SU-DHL-6 (cell line): ENCODE data around the gene LTK.

Source experiments
- H2AFZ ChIP-seq: fragments of 200-600 bp; sonication (generic); 2 replicates; pipeline ENCODE4 v1.6.1; 2014; ENCODE audit warnings: low read depth, mild to moderate bottlenecking, moderate library complexity, mixed read lengths, antibody characterized with exemption, low read length; ENCODE audit not compliant: severe bottlenecking
- H3F3A ChIP-seq: fragments of 200-600 bp; shearing (Covaris generic); 2 replicates; pipeline ENCODE4 v1.6.0; 2016; ENCODE audit warnings: antibody characterized with exemption, mild to moderate bottlenecking; ENCODE audit not compliant: insufficient read depth
- H3K27ac ChIP-seq: fragments of 200-600 bp; sonication (generic); 2 replicates; pipeline ENCODE4 v1.5.1; 2016; ENCODE audit warnings: low read depth, mild to moderate bottlenecking, low read length, moderate library complexity, mixed read lengths
- H3K27me3 ChIP-seq: fragments of 200-600 bp; sonication (generic), shearing (Covaris generic); 2 replicates; pipeline ENCODE4 v1.6.0; 2014; ENCODE audit warnings: mild to moderate bottlenecking, low read length
- H3K36me3 ChIP-seq: fragments of 200-600 bp; sonication (generic); 2 replicates; pipeline ENCODE4 v1.6.1; 2014; ENCODE audit warnings: mild to moderate bottlenecking, low read length, mixed read lengths
- H3K4me2 ChIP-seq: fragments of 300-600, 200-600 bp; shearing (Covaris generic), sonication (generic); 2 replicates; pipeline ENCODE4 v1.6.0; 2014; ENCODE audit warnings: low read length, low read depth, mild to moderate bottlenecking; ENCODE audit not compliant: poor library complexity, severe bottlenecking
- H3K4me3 ChIP-seq: fragments of 200-600 bp; sonication (generic); 2 replicates; pipeline ENCODE4 v1.5.1; 2014; ENCODE audit warnings: antibody characterized with exemption, low read length, mild to moderate bottlenecking, mixed read lengths; ENCODE audit not compliant: insufficient read depth, poor library complexity, severe bottlenecking
- H3K79me2 ChIP-seq: fragments of 200-600 bp; sonication (generic); 2 replicates; pipeline ENCODE4 v1.6.1; 2014; ENCODE audit warnings: mild to moderate bottlenecking, low read length, moderate library complexity; ENCODE audit not compliant: insufficient read depth
- H3K9ac ChIP-seq: fragments of 200-600 bp; sonication (generic); 2 replicates; pipeline ENCODE4 v1.7.0; 2014; ENCODE audit warnings: mild to moderate bottlenecking, low read length
- H3K9me2 ChIP-seq: fragments of 200-600 bp; sonication (generic); replicated peaks from 2 replicates; pipeline ENCODE4 v1.6.1; 2014; ENCODE audit warnings: low read length; ENCODE audit not compliant: insufficient read depth
- H3K9me3 ChIP-seq: fragments of 200-600 bp; sonication (generic); 2 replicates; pipeline ENCODE4 v1.6.1; 2014; ENCODE audit warnings: low read length, mixed read lengths; ENCODE audit not compliant: insufficient read depth
- H4K20me1 ChIP-seq: fragments of 200-600 bp; sonication (generic); 2 replicates; pipeline ENCODE4 v1.6.1; 2014; ENCODE audit warnings: low read depth, mild to moderate bottlenecking, antibody characterized with exemption, low read length, moderate library complexity, mixed read lengths
- EZH2phosphoT487 ChIP-seq: fragments of 200-600 bp; sonication (generic), shearing (Covaris generic); conservative IDR thresholded peaks from 2 replicates; pipeline ENCODE4 v1.6.1; 2018; ENCODE audit warnings: mild to moderate bottlenecking, antibody characterized with exemption, low read length, moderate library complexity, mixed read lengths
- TF ChIP-seq, protein P1 (sequence below): fragments of 200-600 bp; sonication (generic); IDR thresholded peaks from one replicate; pipeline ENCODE4 v1.5.1; 2017; ENCODE audit warnings: antibody characterized with exemption, mild to moderate bottlenecking, low read length, moderate library complexity; ENCODE audit not compliant: insufficient read depth, poor library complexity, severe bottlenecking

Gene LTK

DNA sequence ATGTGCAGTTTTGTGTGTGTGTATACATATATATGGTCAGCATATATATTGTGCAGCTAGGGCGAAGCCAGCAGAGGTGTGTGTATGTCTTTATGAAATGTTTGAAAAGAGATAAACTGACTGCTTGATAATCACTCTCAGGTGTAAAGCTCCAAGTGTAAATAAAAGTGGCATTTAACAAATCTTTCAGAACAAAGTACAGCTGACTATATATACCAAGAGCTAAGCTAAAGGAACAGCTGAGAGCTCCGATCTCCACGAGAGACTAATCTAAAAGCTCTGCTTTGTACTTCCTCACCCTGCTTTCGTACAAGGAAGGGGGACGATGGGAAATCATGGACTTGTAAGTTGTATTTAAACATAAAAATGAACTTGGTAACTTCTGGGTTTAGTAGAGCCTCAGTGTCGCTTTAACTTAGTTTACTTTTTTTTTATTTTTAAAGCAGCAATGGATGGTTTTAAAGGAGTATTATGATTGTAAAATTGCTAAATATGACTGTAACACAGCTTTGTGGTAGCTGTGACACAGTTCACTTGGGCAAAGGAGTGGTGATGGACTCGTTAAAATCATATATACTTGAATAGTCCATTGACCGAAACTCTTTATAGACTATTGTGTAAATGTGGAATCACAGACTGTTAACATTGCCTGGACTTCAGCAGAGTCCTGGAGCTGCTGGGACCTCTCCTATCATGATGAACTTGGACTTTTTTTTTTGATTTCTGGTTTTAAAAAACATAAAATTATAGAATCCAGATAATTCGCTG, 31.3 kb downstream of the LTK start:
- Histone ChIP-seq H3K9me3 (no peaks in the 10 kb centered on the region), H3K4me2 (no peak overlapping the region)

DNA sequence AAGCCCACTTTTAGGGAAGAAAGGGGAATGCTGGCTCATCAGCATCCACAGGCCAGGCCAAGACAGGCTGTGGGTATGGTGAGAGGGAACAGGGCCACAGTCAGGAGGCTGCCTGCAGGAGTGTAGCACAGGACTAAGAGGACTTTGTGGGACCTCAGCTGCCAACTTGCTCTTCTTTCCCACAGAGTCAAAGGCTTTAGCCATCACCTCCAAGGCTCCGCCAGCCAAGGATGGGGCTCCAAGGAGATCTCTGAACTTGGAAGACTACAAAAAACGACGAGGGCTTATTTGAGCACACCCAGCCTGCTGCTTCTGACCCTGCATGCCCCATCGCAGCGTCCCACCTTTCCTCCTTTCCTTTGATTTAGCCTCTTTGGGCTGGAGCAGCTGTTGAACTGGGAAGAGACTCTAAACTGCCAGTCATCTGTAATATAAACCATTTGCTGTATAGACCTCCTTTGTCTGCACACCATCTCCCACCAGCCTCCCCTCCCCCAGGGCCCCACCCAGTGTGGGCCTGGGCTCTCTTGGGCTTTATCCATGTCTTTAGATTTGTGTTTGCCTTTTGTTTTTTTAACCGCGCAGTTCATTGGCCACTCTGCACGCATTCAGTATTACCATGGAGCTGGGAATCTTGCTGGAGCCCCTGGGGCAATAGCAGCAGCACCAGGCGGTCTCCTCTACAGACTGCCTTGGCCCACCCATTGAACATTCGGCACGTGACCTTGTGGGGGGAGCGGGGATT, 33.1 kb downstream of the LTK start:
- no peak overlapping the region for H3K27ac ChIP-seq
- no peak overlapping the region for H2AFZ ChIP-seq
- peaks cover 17% of the 10 kb centered on the region for H3K36me3 ChIP-seq
- H3K79me2 ChIP-seq: no peaks in the 10 kb centered on the region
- no peak overlapping the region for H3K4me2 ChIP-seq
- H3K9ac ChIP-seq: no peak overlapping the region
- TF ChIP-seq, protein P1, sequence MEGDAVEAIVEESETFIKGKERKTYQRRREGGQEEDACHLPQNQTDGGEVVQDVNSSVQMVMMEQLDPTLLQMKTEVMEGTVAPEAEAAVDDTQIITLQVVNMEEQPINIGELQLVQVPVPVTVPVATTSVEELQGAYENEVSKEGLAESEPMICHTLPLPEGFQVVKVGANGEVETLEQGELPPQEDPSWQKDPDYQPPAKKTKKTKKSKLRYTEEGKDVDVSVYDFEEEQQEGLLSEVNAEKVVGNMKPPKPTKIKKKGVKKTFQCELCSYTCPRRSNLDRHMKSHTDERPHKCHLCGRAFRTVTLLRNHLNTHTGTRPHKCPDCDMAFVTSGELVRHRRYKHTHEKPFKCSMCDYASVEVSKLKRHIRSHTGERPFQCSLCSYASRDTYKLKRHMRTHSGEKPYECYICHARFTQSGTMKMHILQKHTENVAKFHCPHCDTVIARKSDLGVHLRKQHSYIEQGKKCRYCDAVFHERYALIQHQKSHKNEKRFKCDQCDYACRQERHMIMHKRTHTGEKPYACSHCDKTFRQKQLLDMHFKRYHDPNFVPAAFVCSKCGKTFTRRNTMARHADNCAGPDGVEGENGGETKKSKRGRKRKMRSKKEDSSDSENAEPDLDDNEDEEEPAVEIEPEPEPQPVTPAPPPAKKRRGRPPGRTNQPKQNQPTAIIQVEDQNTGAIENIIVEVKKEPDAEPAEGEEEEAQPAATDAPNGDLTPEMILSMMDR: no peak
- TF ChIP-seq EZH2phosphoT487: no peak
- no peak overlapping the region for H3K4me3 ChIP-seq
- H3K27me3 ChIP-seq: no peaks in the 10 kb centered on the region
- no peaks in the 10 kb centered on the region for H4K20me1 ChIP-seq
- H3F3A ChIP-seq: no peaks in the 10 kb centered on the region
- no peaks in the 10 kb centered on the region for H3K9me2 ChIP-seq
- H3K9me3 ChIP-seq: no peaks in the 10 kb centered on the region

More for the DNA sequence above, 31.3 kb downstream of the LTK start:
- Histone ChIP-seq H3K79me2 (no peaks in the 10 kb centered on the region), H3K27ac (no peak overlapping the region), H3K9ac (no peak overlapping the region), H4K20me1 (no peaks in the 10 kb centered on the region), H3K27me3 (no peaks in the 10 kb centered on the region), H2AFZ (no peak overlapping the region), H3F3A (no peaks in the 10 kb centered on the region), H3K36me3 (peaks cover 7% of the 10 kb centered on the region), H3K9me2 (no peaks in the 10 kb centered on the region), H3K4me3 (no peak overlapping the region)
- TF ChIP-seq, protein P1: no peak
- TF ChIP-seq EZH2phosphoT487: no peak

DNA sequence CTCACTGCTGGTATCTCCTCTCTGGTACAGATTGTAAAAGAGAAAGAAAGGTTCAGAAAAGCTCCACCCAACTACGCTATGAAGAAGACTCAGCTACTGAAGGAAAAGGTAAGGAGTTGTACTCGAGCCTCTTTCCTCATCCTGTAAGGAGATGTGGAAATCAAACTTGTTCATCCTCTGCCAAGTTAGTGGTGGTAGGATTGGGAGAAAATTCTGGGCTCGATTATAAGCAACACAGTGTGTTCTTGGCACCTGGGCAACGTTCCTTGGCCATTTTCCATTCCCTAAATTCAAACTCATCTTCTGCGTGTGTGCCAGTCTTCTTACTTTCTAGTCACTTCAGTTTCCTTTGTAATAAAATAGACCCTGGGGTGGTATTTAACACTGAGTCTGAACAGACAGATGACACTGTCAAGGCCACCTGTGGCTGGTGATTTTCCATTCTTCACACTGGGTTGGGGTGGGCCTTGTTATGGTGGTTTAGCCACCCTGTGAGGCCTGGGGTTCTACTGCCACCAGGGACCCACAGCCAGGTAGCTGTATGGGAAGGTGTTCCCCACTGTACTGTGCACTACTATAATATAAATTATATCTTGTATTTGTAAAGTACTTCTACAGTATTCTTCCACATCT, 37.1 kb downstream of the LTK start:
- Histone ChIP-seq H3K27ac (no peak overlapping the region), H3K9me3 (no peaks in the 10 kb centered on the region), H3K36me3 (peaks cover 25% of the 10 kb centered on the region)

More for the DNA sequence above, 37.1 kb downstream of the LTK start:
- Histone ChIP-seq H3F3A (no peaks in the 10 kb centered on the region), H3K9ac (no peak overlapping the region), H3K79me2 (no peaks in the 10 kb centered on the region), H3K4me2 (no peak overlapping the region), H3K4me3 (no peak overlapping the region), H3K27me3 (no peaks in the 10 kb centered on the region), H3K9me2 (no peaks in the 10 kb centered on the region), H2AFZ (no peak overlapping the region), H4K20me1 (no peaks in the 10 kb centered on the region)
- TF ChIP-seq, protein P1: no peak
- no peak for TF ChIP-seq EZH2phosphoT487
